SU-DHL-6 (cell line): ENCODE data around the gene LEMD2.

Experiments
- EZH2phosphoT487 ChIP-seq: fragments of 200-600 bp; sonication (generic), shearing (Covaris generic); conservative IDR thresholded peaks from 2 replicates; pipeline ENCODE4 v1.6.1; 2018; ENCODE audit warnings: mild to moderate bottlenecking, antibody characterized with exemption, low read length, moderate library complexity, mixed read lengths
- TF ChIP-seq, protein P1 (sequence below): fragments of 200-600 bp; sonication (generic); IDR thresholded peaks from one replicate; pipeline ENCODE4 v1.5.1; 2017; ENCODE audit warnings: antibody characterized with exemption, mild to moderate bottlenecking, low read length, moderate library complexity; ENCODE audit not compliant: insufficient read depth, poor library complexity, severe bottlenecking

DNA sequence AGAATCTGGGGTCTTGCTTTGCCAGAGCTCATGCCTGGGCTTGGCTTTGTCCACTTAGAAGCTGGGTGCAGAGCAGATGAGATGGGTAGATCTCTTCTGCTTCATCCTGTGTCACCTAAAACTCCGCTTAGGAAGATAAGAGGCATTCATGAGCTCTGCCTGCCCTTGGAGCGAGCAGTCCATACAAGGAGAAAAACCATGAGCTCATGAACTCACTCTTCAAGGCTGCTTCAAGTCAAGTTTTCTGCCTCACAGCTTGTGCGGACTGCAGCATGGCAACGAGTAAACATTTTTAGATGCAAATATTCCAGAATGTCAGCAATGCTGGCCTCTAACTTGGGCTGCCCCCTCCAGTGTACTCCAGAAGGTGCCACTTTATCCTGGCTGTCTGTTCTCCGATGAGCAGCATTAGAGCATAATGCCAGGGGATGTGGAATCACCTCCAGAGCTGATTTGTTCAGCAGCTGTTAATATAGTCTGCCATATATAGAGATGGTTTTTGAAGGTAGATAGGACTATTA lies 66.8 kb downstream of the LEMD2 start:
- TF ChIP-seq, protein P1, sequence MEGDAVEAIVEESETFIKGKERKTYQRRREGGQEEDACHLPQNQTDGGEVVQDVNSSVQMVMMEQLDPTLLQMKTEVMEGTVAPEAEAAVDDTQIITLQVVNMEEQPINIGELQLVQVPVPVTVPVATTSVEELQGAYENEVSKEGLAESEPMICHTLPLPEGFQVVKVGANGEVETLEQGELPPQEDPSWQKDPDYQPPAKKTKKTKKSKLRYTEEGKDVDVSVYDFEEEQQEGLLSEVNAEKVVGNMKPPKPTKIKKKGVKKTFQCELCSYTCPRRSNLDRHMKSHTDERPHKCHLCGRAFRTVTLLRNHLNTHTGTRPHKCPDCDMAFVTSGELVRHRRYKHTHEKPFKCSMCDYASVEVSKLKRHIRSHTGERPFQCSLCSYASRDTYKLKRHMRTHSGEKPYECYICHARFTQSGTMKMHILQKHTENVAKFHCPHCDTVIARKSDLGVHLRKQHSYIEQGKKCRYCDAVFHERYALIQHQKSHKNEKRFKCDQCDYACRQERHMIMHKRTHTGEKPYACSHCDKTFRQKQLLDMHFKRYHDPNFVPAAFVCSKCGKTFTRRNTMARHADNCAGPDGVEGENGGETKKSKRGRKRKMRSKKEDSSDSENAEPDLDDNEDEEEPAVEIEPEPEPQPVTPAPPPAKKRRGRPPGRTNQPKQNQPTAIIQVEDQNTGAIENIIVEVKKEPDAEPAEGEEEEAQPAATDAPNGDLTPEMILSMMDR: no peak
- no peak for TF ChIP-seq EZH2phosphoT487
